GM18526 (cell line): ENCODE measurements around the gene SMC1B.

Experiments used
- POLR2A ChIP-seq: IDR thresholded peaks from 3 replicates; pipeline ENCODE4 v1.6.1; 2011; ENCODE audit not compliant: insufficient read length; ENCODE audit errors: extremely low read depth

SMC1B gene

DNA sequence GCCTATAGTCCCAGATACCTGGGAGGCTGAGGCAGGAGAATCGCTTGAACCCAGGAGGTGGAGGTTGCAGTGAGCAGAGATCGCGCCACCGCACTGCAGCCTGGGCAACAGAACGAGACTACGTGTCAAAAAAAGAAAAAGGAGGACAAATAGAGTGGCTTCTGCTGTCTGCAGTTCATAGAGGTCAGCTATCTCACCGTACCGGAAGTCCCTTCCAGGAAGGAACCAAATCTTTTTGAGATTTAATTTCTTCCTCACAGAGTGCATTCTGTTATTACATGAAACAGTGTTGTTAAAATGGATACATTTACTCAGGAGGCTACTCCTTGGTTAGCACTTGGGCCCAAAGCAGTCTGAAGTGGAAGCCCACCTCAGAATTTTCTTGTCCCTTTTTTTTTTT, 70.3 kb downstream of the SMC1B start:
- no peak for TF ChIP-seq POLR2A

DNA sequence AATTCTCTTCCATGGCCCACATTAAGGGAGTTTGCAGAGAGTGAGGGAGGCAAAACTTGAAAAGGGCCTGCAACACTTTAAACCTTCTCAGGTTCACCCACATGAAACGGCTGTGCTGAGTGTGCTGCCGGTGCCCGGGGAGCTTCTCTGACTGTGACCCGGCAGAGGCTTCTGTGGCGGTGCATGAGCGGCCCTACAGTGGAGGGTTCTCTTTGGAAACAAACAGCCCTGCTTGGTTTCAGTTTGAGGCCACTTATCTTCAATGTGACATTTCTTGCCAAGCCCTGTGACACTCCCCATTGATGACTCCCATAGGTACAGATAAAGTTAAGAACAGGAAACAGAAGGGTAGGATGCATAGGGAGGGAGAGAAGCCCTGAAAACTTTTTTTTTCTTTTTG, 71.9 kb downstream of the SMC1B start:
- TF ChIP-seq POLR2A = no peak

DNA sequence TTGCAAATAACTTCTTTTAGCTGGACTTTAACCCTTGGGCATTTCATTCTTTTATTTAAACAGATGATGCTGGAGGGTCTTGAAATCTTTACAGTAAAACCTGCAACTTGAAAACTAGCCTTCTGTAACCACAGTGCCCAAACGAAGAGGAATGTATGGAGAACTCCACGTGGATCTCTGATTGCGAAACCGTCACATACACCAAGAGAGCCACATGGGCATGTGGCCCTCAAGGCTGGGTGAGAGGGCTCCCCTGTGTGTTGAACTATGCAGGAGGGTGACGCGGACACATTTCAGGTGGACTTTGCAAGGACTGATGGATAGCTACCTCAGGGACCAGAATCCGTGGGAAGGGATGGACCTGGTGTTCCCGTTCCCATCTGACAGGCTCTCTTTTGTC, 73.1 kb downstream of the SMC1B start:
- no peak for TF ChIP-seq POLR2A

DNA sequence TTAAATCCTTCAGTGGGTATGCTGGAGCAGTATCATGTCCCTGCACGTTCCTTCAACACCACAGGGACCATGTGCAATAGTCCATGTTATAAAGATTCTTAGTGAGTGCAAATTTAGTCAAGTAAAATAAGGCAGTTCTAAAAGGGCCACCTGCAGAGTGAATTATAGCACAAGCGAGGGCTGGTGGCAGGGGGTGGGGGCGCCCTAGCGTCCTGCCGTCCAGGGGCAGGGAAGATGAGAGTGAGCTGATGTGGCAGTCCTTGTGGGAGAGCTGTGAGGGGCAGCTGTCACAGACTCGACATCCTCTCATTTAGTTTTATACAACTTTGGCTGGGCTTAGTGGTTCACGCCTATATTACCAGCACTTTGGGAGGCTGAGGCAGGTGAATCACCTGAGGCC, 74.6 kb downstream of the SMC1B start:
- no peak for TF ChIP-seq POLR2A

DNA sequence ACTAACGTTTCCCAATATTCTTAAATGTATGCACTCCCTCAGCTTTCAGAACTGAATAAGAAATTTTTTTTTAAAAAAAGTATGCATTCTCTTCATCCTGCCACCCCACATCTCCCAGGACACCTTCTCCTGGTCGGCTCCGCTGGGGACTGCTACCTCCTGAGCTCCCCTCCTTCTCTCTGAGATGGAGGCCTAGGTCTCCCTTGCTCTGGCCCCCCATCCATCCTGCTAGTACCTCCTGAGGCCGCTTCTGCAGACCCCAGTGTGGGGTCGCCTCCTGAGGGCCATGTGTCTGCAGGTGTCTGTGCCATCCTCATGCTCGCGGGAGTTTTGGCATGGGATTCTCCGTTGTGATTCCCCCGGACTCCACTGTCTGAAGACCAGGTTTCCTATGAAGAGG, 75.9 kb downstream of the SMC1B start:
- no peak for TF ChIP-seq POLR2A

DNA sequence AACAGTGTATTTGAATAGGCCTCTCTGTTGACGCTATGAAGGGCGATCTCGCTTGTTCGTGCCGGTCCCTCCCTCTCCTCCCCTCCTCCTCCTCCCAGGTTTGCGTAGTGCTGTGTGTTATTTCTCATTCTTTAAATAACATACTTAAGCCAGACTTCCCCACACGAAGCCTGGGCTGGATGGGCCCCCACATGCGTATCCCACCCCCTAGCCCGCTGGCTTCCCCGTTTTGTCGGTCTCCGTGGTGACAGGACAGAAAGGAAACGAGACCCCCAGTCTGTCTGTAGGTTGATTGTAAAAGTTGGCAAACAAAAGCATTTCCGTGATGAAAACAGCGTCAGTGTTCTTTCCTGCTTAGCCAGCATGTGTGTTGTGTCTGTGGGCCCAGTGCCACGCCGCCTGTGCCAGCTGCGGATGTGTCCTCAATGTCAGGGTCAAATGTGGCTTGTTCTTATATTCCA, 76.4 kb downstream of the SMC1B start:
- TF ChIP-seq POLR2A = no peak

DNA sequence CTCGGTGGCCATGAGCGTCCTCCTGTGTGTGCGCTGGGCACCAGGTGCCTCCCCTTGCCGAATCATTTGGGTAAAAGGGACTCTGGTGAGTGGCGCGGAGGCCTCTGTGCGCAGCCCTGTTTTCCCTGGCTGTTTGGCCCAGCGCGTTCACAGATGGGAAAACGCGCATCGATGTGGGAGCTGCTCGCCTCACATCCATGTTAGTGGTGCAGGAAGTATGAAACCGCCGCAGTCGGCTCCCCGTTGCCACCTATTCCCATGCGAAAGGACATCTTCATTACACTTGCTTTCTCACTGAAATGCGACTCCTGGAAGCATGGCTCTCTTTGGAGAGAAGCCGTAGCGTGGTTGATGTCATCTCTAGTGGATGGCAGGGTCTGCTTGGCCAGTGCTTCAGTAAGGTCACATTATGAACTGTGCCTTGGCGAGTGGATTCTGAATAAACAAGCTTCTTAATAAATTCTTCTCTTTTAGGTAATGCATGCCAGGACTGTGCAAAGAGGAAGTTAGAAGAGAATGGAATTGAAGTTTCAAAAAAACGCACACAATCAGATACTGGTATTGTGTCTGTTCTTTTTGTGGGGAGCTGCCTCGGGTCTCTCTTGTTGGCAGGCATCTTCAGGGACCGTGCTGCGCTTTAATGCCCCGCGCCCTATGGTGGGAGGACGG, 77.4 kb downstream of the SMC1B start:
- TF ChIP-seq POLR2A = no peak

DNA sequence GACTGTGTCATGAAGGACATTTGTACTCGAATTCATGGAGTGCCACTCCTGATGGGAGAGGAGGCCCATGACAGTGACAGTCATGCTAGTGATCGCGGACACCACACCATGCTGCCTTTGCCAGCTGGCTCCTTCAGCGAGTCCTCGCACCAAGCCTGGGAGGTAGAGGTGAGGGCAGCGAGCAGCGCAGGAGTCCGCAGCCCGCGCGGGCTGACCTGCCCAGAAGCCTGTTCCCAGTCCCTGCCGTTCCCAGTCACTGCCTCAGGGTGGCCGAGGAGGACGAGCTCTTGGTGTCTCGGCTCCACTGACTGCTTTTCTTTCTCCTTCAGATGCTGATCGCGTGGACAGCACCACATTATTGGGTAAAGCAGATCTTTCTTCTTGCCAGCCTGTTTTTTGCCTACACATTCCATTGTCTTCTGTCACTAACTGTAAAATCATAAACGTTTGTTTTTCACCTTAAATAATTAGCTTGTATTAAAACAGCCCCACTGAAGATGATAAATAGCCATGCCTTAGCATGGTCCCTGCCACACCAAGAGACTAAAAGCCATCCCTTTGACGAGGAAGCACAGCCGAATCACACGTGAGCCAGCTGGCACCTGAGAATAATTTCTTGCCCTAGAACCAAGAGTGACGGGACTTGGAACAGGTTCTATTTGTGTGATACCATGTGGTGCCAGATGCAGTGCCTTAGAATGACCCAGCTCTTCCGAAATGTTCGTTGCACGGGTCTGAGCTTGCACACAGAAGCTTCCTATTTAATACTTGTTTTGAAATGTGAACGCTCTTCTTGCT, 78.2 kb downstream of the SMC1B start:
- TF ChIP-seq POLR2A = no peak

DNA sequence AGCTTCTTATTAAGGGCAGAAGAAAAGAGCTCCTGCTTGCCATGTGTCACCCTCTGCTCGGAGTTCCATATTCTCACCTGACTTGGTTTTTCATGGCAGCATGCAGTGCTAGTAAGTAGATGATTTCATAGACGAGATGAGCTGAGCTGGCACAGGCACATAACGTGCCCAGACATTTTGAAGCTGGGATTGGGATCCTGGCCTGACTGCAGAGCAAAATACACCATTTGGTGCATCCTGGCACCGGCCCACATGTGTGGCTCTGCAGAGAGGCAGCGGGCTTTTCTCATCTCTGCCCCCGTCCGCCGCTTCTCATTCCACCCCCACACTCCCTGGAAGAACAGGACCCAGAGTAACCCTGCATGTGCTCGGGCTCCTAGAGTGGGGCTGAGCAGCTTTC, 78.9 kb downstream of the SMC1B start:
- no peak for TF ChIP-seq POLR2A

DNA sequence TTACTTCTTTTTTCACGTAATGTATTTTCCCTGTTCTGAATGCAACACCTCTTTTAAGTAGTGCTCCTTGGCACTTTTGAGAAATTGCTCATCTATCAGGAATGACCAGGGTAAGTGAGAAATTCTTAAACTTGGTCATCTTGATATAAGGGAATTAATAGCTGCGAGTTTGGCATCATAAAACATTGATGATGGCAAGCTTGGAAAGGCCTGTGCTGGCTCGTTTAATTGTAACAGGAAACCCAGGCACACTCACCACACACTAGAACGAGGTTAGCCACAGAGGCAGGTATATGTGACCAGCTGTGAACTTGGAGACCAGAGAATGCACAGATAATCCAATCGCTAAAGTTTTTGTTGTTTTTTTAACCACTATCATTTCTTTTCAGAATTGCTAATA, 79.3 kb downstream of the SMC1B start:
- TF ChIP-seq POLR2A = no peak

DNA sequence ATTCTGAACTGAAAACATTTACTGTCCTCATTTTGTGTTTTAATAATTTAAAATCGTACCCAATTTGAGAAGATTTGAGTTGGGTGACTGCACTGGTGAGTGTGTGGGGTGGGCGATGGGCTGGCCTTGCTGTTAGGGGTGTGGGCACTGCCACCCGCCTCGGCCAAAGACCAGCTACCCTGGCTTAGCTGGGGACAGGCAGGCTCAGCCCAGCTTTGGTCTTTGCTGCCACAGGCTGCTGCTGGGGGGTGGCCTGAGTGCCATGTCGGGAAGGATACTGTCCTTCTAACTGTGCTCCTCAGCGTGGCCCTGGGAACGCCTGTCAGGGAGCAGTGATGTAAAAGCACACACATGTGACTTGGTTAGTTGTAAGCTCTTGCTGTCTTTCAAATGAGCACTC, 81.4 kb downstream of the SMC1B start:
- TF ChIP-seq POLR2A = no peak

DNA sequence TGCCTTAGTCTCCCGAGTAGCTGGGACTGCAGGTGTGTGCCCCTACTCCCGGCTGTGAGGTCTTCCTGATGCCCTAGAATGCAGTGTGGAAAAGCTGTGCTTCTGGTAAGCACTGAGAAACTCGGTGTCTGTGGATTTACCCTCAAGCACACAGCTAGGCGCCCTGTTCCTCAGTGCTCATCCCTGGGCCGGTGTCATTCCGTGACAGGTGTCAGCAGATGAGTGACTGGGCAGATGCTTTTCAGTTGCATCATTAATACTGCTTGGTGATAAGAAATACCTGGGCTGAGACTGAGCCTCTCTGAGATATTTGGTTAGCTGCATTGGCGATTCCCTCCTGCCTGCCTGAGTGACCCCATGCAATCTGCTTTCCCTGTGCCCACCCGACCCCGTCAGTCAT, 81.9 kb downstream of the SMC1B start:
- TF ChIP-seq POLR2A = no peak

DNA sequence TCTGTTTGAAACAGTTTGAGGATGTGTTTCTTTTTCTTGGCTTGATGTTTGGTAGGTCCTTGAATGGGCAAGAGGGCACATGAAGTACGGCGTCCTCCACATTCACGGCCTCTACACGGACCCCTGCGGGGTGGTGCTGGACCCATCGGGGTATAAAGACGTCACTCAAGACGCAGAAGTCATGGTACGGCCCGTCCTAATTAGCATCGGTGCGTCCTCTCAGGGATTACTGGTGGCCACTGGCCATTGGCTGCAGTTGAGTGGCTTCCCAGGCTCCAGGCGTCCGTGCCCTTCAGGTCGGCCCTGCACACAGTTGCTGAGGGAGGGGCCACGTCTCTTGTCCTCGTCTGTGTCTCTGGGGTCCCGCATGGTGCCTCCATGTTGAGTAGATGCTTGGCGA, 82.9 kb downstream of the SMC1B start:
- no peak for TF ChIP-seq POLR2A

DNA sequence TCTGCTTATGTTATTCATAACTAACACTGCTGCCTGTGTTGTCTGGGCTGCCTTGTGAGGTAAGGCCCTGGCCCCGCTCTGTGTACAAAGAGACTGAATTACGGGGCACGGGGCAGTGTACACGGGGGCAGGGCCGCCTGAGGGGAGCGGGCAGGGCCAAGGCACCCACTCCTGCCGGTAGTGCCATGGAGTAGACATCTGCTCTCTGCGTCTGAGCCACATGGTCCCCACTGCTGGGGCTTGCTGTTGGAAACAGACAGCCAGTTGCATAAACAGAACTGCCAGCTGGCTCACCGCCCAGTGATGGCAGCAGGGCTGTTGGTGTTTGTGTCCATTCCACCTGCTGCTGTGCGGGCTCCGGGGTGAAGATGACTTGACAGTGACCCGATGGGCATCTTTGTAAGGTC, 83.9 kb downstream of the SMC1B start:
- TF ChIP-seq POLR2A = no peak

DNA sequence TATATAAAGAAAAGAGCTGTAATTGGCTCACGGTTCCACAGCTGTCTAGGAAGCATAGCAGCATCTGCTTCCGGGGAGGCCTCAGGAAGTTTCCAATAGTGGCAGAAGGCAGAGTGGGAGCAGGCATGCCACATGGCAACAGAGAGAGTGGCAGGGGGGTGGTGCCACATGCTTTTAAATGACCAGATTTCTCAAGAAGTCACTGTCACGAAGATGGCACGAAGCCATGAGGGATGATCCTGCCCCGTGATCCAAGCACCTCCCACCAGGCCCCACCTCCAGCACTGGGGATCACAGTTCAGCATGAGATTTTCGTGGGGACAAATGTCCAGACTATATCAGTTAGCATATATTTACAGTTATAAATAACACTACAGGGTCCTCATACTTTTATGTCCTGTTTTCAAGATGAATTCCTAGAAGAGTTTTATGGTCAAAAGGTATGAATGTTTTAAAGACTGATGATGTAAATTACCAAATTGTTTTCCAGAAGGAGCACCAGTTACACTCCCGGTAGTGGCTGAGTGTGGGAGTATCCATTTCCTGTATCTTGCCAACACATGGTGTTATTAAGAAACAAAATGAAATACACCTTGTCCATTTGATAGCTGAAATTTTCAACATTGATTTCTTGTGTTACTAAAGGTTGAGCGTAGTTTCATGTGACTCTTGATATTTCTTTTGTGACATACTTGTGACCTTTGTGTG, 84.4 kb downstream of the SMC1B start:
- no peak for TF ChIP-seq POLR2A

DNA sequence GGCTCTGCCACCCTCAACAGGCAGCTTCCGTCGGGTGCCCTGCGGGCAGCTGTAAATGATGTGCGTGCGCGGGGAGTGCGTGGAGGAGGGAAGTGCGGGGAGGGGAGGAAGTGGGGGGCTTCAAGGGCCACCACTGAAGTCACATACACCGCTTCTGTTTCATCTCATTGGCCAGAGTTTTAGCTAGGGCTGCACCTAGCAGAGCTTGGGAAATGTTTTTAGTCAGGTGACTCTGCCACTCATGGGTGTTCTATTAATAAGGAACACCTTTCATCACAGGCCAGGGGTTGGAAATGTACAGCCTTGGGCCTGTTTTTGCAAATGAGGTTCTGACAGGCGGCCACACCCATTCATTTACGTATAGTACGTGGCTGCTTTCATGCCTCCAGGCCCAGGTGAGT, 89.1 kb downstream of the SMC1B start:
- TF ChIP-seq POLR2A = no peak
